Lung (tissue), 12 donors: ENCODE results near the gene CFAP74. TPM values are rescaled to one million over a fixed set of nuclear protein-coding genes. Genes with fewer than 3 reads are reported as not detected.
A peak's percentile ranks its signal among the peaks of the same experiment; 100 is the strongest.
"Not testable (repeated sequence)": the region's sequence is repeated elsewhere in the genome, so short reads cannot be mapped to it uniquely, and the experiment has no call there.

Source experiments
- ATAC-seq: fragments of 200-7000 bp; cut with Tn5 transposase; one replicate; pipeline ENCODE4 v1.9.1; 2020; ENCODE audit warnings: moderate number of reproducible peaks; ENCODE audit not compliant: insufficient read depth, low FRiP score
- DNase-seq, 3 donors: peaks; one replicate each; pipeline ENCODE4 v3.0.0-alpha.2; 2013 to 2017
- H3K27ac ChIP-seq, 2 donors: one replicate each; pipeline ENCODE4 v1.5.1; 2013; ENCODE audit warnings: mild to moderate bottlenecking in 2 of 2, moderate library complexity in 2 of 2, control low read depth in 1 of 2, inconsistent platforms in 1 of 2, low read depth in 1 of 2, low read length in 1 of 2
- H3K27me3 ChIP-seq, 3 donors: one replicate each; pipeline ENCODE4 v1.5.1; 2013; ENCODE audit warnings: low read length in 2 of 3; ENCODE audit not compliant: control insufficient read depth in 3 of 3, insufficient read depth in 3 of 3
- H3K36me3 ChIP-seq, 4 donors: one replicate each; pipeline ENCODE4 v1.5.1; 2013; ENCODE audit warnings: low read length in 4 of 4, mild to moderate bottlenecking in 1 of 4, moderate library complexity in 1 of 4; ENCODE audit not compliant: control insufficient read depth in 4 of 4, insufficient read depth in 4 of 4
- H3K4me1 ChIP-seq, 5 donors: one replicate each; pipeline ENCODE4 v1.5.1; 2013; ENCODE audit warnings: low read length in 5 of 5, mild to moderate bottlenecking in 2 of 5, moderate library complexity in 1 of 5; ENCODE audit not compliant: control insufficient read depth in 5 of 5, insufficient read depth in 5 of 5
- H3K4me3 ChIP-seq: one replicate; pipeline ENCODE4 v1.5.1; 2013; ENCODE audit warnings: mild to moderate bottlenecking, control low read depth, moderate library complexity
- H3K9ac ChIP-seq, 2 donors: one replicate each; pipeline ENCODE4 v1.5.1; 2013; ENCODE audit warnings: low read length in 2 of 2, control low read depth in 1 of 2; ENCODE audit not compliant: insufficient read depth in 1 of 2
- H3K9me3 ChIP-seq, 4 donors: one replicate each; pipeline ENCODE4 v1.5.1; 2013; ENCODE audit warnings: low read length in 3 of 4, mild to moderate bottlenecking in 1 of 4, moderate library complexity in 1 of 4; ENCODE audit not compliant: control insufficient read depth in 4 of 4, insufficient read depth in 3 of 4
- WGBS, 2 donors: extraction: QIAGEN DNeasy Blood & Tissue Kit; methylation state at CpG; one replicate each; pipeline ENCODE4 v1.1.7; 2013; 5-methylcytosine and 5-hydroxymethylcytosine counted together
- polyA plus RNA-seq, 2 donors: library from polyadenylated mRNA; stranded (reverse); fragments of 200-250 nt; gene quantifications; one replicate each; pipeline ENCODE4 v1.2.1, GENCODE V29; 2013
- total RNA-seq, 2 donors: library from RNA; depleted of rRNA in 1 of 2; stranded (reverse); fragments of >200 nt in 1 of 2; gene quantifications; one replicate each; pipeline ENCODE4 v1.2.1, GENCODE V29; 2014 to 2021
- TF ChIP-seq, protein P1 (sequence below): IDR thresholded peaks from 2 replicates; pipeline ENCODE4 v1.5.1; 2012; ENCODE audit warnings: mild to moderate bottlenecking; ENCODE audit errors: control extremely low read depth, extremely low read depth
- donor health status: control.
- donor health status: control.
- donor health status: Bipolar disorder and iron deficiency.
- donor health status: healthy.
- donor health status: DM: yes; HTN: yes; CAD: no.

CFAP74 gene
- total and polyA plus RNA-seq, 4 donors: 3.1 to 20.8 (median 5.3) TPM

DNA sequence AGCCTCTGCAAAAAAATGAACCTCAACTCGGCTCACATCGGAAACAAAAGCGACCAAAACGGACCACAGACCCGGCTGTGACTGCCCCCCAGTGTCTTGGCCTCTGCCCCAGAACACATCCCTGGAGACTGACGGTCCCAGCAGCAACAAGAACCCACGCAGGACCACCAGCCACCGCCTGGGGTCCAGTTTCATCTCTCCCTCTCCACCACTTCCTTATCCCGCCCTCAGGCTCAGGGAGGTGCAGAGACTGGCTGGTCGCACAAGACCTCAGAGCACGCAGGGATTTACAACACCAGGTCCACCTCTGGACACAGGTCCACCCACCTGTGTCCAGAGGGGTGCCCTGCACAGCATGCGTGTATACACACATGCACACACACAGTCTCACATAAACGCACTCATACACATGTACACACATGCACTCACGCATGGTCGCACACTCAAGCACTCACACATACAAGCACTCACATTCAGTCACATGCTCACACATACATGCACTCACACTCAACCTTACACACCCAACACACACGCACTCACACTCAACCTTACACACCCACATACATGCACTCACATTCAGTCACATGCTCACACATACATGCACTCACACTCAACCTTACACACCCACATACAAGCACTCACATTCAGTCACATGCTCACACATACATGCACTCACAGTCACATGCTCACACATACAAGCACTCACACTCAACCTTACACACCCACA, 65.9 kb downstream of the CFAP74 start:
- H3K36me3 ChIP-seq: no peaks in the 10 kb centered on the region
- no peaks in the 10 kb centered on the region for H3K4me1 ChIP-seq
- WGBS, 2 donors: 76 to 84% methylated on average over 16 of the region's 16 CpGs
- no peaks in the 10 kb centered on the region for H3K9me3 ChIP-seq
- H3K9ac ChIP-seq: no peak overlapping the region
- TF ChIP-seq, protein P1, sequence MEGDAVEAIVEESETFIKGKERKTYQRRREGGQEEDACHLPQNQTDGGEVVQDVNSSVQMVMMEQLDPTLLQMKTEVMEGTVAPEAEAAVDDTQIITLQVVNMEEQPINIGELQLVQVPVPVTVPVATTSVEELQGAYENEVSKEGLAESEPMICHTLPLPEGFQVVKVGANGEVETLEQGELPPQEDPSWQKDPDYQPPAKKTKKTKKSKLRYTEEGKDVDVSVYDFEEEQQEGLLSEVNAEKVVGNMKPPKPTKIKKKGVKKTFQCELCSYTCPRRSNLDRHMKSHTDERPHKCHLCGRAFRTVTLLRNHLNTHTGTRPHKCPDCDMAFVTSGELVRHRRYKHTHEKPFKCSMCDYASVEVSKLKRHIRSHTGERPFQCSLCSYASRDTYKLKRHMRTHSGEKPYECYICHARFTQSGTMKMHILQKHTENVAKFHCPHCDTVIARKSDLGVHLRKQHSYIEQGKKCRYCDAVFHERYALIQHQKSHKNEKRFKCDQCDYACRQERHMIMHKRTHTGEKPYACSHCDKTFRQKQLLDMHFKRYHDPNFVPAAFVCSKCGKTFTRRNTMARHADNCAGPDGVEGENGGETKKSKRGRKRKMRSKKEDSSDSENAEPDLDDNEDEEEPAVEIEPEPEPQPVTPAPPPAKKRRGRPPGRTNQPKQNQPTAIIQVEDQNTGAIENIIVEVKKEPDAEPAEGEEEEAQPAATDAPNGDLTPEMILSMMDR: no peak
- no peak overlapping the region for H3K4me3 ChIP-seq
- DNase-seq: peak in 1 of 3 donors; percentile 8
- H3K27ac ChIP-seq: no peak overlapping the region
- no peak for ATAC-seq
- H3K27me3 ChIP-seq: no peaks in the 10 kb centered on the region

DNA sequence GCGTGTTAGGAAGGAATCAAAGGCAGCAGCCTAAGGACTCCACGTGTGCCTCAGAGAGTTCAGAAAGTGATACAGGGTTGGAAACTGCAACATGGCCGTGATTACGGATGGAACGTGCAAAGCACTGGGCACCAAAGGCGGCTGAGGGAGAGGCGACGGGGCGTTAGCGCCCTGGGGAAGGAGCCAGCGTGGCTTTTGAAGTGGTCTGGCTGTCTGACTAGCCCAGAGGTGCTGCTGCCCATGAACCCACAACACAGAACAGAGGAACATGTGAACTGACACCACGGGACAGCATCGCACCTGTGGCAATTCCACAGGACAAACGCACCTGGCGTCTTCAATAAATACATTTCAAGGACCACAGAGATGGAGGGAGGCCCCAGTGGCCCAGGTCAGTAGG, 66.5 kb downstream of the CFAP74 start:
- no peaks in the 10 kb centered on the region for H3K4me1 ChIP-seq
- no peak overlapping the region for H3K9ac ChIP-seq
- DNase-seq (peak in 1 of 3 donors; percentile 13), ATAC-seq (no peak)
- H3K27ac ChIP-seq: no peak overlapping the region
- no peak overlapping the region for H3K4me3 ChIP-seq
- no peaks in the 10 kb centered on the region for H3K27me3 ChIP-seq
- WGBS, 2 donors: 64 to 78% methylated on average over 15 of the region's 15 CpGs
- no peaks in the 10 kb centered on the region for H3K9me3 ChIP-seq
- TF ChIP-seq, protein P1: no peak
- no peaks in the 10 kb centered on the region for H3K36me3 ChIP-seq

DNA sequence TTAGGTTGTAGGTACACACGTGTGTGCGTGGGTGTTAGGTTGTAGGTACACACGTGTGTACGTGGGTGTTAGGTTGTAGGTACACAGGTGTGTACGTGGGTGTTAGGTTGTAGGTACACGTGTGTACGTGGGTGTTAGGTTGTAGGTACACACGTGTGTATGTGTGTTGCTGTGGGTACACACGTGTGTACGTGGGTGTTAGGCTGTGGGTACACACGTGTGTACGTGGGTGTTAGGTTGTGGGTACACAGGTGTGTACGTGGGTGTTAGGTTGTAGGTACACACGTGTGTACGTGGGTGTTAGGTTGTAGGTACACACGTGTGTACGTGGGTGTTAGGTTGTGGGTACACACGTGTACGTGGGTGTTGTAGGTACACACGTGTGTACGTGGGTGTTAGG, 68.7 kb downstream of the CFAP74 start:
- WGBS, 2 donors: 64 to 97% methylated on average over 5 to 19 of the region's 21 CpGs
- H3K9ac ChIP-seq, H3K27me3 ChIP-seq, ATAC-seq, H3K27ac ChIP-seq, H3K36me3 ChIP-seq, H3K4me3 ChIP-seq, H3K9me3 ChIP-seq, H3K4me1 ChIP-seq, DNase-seq: not testable (repeated sequence)

DNA sequence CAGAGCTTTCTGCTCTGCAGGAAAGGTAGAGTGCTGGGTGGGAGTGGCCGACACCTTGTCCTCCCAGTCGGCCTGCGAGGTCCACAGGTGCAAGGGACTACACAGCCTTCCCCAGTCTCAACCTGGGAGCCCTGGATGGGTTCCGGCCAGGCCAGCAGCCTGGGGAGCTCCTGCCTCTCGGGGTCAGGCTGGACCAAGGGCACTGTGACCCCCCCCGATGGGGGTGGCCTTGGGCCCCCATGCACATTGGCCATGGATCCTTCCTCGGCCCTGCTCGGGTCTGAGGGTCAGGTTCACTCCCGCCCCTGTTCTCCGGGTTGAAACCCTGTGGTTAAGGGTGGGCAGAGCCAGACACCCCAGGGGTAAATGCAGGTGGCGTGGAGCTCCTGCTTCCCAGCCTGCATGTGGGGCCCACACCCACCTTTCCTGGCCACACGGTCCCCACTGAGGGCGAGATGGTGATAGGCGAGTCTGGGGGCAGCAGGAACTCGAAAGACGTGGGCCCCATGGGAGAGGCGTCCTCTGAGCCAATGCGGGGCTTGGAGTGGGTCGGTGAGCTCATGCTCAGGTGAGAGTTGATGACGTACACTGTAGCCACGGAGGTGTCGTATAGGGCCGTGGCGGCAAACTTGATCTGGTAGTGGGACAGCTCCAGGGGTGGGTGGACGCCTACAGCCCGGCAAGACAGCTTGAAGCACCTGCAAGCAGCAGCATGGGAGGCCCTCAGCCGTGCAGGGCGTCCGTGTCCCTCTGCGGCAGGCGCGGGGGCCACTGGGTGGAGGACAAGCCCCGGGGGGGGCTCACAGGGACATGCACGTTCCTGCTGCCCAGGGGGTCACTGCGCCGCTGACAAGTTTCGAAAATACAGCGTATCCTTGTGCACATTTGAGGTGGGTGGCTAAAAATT, 73.7 kb downstream of the CFAP74 start:
- Histone ChIP-seq H3K9me3 (no peaks in the 10 kb centered on the region), H3K4me3 (no peak overlapping the region), H3K27ac (no peak overlapping the region), H3K27me3 (peaks cover 0 to 3% (median 0%) of the 10 kb centered on the region in 3 donors), H3K36me3 (no peaks in the 10 kb centered on the region), H3K4me1 (peaks cover 0 to 3% (median 0%) of the 10 kb centered on the region in 5 donors), H3K9ac (no peak overlapping the region)
- no peak for ATAC-seq
- WGBS, 2 donors: 86 to 91% methylated on average over 38 of the region's 38 CpGs
- TF ChIP-seq, protein P1: no peak
- peak in 1 of 3 donors; percentile 8 for DNase-seq
